Stomach (tissue), 4 donors: ENCODE measurements around the gene APRT.

Source experiments
- CTCF ChIP-seq, 7 experiments: fragments of 450-650 bp in 4 of 7; fragments of 200-600 bp in 3 of 7; sonication (generic) in 3 of 7; IDR thresholded peaks; one replicate each; pipeline ENCODE4 v1.5.1; 2016 to 2019; ENCODE audit warnings: antibody characterized with exemption in 7 of 7, control low read depth in 2 of 7, mild to moderate bottlenecking in 1 of 7
- POLR2A ChIP-seq, 4 donors: fragments of 450-650 bp; IDR thresholded peaks; one replicate each; pipeline ENCODE4 v1.6.1; 2016; ENCODE audit warnings: antibody characterized with exemption in 4 of 4, control low read depth in 2 of 4, mild to moderate bottlenecking in 1 of 4, moderate library complexity in 1 of 4
- POLR2AphosphoS5 ChIP-seq, 3 donors: sonication (generic); formaldehyde crosslinking; IDR thresholded peaks; one replicate each; pipeline ENCODE4 v1.6.1; 2016; ENCODE audit warnings: antibody characterized with exemption in 3 of 3

GRCh38 chr16:88853325-88853941 is 41.7 kb upstream of the APRT start:
- no peak for TF ChIP-seq CTCF (IDR thresholded peaks at IDR 0.05)
- no peak for TF ChIP-seq POLR2A (IDR thresholded peaks at IDR 0.05)
- no peak for TF ChIP-seq POLR2AphosphoS5 (IDR thresholded peaks at IDR 0.05)
